Right atrium auricular region (tissue), 2 donors: ENCODE measurements around the gene GRAMD1C. TPM values are rescaled to one million over a fixed set of nuclear protein-coding genes. Genes with fewer than 3 reads are reported as not detected.

ENCODE experiments used
- DNase-seq: peaks from one replicate; pipeline ENCODE4 v3.0.0-alpha.2; 2019; ENCODE audit warnings: low spot score
- H3K27ac ChIP-seq, 2 donors: fragments of 200-600 bp; sonication (generic); 1 replicate in 1 of 2; 2 replicates in 1 of 2; pipeline ENCODE4 v1.5.1; 2016 to 2019
- H3K27me3 ChIP-seq, 2 donors: fragments of 200-600 bp; sonication (generic); one replicate each; pipeline versions ENCODE4 v1.5.1 to v1.6.0; 2017 to 2019
- H3K36me3 ChIP-seq: fragments of 200-600 bp; sonication (generic); one replicate; pipeline ENCODE4 v1.5.1; 2016
- H3K4me1 ChIP-seq, 2 donors: fragments of 200-600 bp; sonication (generic); one replicate each; pipeline versions ENCODE4 v1.5.1 to v1.6.0; 2017 to 2019
- H3K4me3 ChIP-seq, 2 donors: fragments of 200-600 bp; sonication (generic); 1 replicate in 1 of 2; 2 replicates in 1 of 2; pipeline ENCODE4 v1.5.1; 2017 to 2019; ENCODE audit warnings: mild to moderate bottlenecking in 1 of 2, moderate library complexity in 1 of 2
- H3K9me3 ChIP-seq, 2 donors: fragments of 200-600 bp; sonication (generic); one replicate each; pipeline ENCODE4 v1.5.1; 2019
- total RNA-seq, 2 donors: library from RNA; depleted of rRNA; stranded (reverse); fragments of >200 nt; gene quantifications; one replicate each; pipeline ENCODE4 v1.1.0, GENCODE V29; 2016
- TF ChIP-seq, protein P1 (sequence below), 2 donors: fragments of 200-600 bp; sonication (generic); IDR thresholded peaks; one replicate each; pipeline ENCODE4 v1.5.1; 2019; ENCODE audit warnings: antibody characterized with exemption in 2 of 2

The GRAMD1C gene
- total RNA-seq, 2 donors from 2014 or later, result 1.2 to 3.0 TPM

DNA sequence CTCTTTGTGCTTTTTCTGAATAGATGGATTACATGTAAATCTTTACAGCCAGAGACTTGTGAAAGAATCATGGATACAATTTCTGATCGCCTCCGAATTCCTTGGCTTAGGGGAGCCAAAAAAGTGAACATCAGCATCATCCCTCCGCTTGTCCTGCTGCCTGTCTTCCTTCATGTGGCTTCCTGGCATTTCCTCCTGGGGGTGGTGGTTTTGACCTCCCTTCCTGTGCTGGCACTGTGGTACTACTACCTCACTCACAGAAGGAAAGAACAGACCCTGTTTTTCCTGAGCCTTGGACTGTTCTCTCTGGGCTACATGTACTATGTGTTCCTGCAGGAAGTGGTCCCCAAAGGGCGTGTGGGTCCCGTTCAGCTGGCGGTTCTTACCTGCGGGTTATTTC, 115.1 kb downstream of the GRAMD1C start:
- no peak for DNase-seq
- Histone ChIP-seq H3K27me3 (no peaks in the 10 kb centered on the region), H3K9me3 (no peaks in the 10 kb centered on the region), H3K27ac (no peak overlapping the region), H3K36me3 (no peaks in the 10 kb centered on the region), H3K4me1 (peaks cover 0 to 2% of the 10 kb centered on the region in 2 donors), H3K4me3 (no peak overlapping the region)
- TF ChIP-seq, protein P1, sequence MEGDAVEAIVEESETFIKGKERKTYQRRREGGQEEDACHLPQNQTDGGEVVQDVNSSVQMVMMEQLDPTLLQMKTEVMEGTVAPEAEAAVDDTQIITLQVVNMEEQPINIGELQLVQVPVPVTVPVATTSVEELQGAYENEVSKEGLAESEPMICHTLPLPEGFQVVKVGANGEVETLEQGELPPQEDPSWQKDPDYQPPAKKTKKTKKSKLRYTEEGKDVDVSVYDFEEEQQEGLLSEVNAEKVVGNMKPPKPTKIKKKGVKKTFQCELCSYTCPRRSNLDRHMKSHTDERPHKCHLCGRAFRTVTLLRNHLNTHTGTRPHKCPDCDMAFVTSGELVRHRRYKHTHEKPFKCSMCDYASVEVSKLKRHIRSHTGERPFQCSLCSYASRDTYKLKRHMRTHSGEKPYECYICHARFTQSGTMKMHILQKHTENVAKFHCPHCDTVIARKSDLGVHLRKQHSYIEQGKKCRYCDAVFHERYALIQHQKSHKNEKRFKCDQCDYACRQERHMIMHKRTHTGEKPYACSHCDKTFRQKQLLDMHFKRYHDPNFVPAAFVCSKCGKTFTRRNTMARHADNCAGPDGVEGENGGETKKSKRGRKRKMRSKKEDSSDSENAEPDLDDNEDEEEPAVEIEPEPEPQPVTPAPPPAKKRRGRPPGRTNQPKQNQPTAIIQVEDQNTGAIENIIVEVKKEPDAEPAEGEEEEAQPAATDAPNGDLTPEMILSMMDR (IDR thresholded peaks at IDR 0.05), result no peak

DNA sequence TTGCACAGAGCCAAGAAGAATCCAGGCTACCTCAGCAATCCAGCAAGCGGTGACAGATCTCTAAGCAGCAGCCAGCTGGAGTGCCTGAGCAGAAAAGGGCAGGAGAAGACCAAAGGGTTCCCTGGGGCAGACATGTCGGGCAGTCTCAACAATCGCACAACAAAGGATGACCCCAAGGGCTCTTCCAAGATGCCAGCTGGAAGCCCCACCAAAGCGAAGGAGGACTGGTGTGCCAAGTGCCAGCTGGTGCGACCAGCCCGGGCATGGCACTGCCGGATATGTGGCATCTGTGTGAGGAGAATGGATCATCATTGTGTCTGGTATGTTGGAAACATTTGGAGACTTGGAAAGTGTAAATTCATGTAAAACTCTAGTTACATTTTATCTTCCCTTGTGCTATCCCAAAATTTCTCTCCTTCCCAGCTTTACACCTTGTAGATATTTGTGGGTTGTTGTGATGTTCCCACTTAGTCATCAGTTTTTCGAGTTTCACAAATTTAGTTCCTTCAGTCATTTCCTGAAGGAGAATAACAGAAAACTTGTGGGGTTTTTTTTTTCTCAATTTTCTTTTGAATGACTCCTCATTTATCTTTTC, 115.6 kb downstream of the GRAMD1C start:
- Histone ChIP-seq H3K27ac (no peak overlapping the region), H3K4me3 (no peak overlapping the region), H3K9me3 (no peaks in the 10 kb centered on the region), H3K36me3 (no peaks in the 10 kb centered on the region), H3K27me3 (no peaks in the 10 kb centered on the region), H3K4me1 (no peaks in the 10 kb centered on the region)
- no peak for DNase-seq
- TF ChIP-seq, protein P1 (IDR thresholded peaks at IDR 0.05), result no peak

DNA sequence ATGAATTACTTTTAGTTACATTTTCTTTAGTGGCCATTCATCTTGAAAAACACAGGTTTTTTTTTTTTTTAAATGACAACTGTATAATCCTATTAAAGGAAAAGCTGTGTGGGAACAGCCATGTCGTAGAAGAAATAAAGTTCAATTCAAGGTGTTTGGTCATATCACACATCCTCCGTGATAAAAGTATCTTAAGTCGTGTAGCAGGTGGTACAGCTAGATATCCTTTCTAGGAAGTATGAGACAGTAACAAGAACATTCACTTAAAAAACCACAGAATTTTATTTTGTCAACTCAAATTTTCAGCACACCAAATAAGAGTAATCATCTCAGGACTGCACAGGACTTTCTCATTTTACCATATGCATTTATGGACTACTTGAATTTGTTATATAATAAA, 125.3 kb downstream of the GRAMD1C start:
- Histone ChIP-seq H3K27me3 (no peaks in the 10 kb centered on the region), H3K36me3 (no peaks in the 10 kb centered on the region), H3K27ac (no peak overlapping the region), H3K4me3 (no peak overlapping the region), H3K4me1 (no peaks in the 10 kb centered on the region), H3K9me3 (no peaks in the 10 kb centered on the region)
- DNase-seq, result no peak
- TF ChIP-seq, protein P1 (IDR thresholded peaks at IDR 0.05), result no peak

DNA sequence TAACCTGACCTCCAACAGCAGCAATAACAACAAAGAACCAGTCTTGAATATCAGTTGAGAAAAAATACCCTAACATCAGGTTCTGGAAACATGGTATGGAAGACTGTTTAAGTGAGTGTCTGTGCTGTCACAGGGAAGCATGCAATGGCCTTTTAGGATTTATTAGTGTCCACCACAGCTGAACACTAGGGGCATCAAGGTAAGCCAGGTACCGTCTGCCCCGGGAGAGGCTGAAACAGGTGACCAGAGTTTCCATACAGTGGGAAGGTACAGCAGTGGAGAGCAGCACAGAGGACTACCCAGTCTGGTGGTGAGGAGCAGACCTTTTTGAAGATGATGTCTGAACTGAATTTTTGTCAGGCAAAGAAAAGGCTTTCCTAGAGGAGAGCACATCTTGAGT, 127.6 kb downstream of the GRAMD1C start:
- H3K27ac ChIP-seq, result no peak overlapping the region
- no peak for DNase-seq
- no peaks in the 10 kb centered on the region for H3K27me3 ChIP-seq
- H3K9me3 ChIP-seq, result no peaks in the 10 kb centered on the region
- TF ChIP-seq, protein P1 (IDR thresholded peaks at IDR 0.05), result no peak
- H3K4me3 ChIP-seq, result no peak overlapping the region
- H3K4me1 ChIP-seq, result no peaks in the 10 kb centered on the region
- H3K36me3 ChIP-seq, result no peaks in the 10 kb centered on the region

DNA sequence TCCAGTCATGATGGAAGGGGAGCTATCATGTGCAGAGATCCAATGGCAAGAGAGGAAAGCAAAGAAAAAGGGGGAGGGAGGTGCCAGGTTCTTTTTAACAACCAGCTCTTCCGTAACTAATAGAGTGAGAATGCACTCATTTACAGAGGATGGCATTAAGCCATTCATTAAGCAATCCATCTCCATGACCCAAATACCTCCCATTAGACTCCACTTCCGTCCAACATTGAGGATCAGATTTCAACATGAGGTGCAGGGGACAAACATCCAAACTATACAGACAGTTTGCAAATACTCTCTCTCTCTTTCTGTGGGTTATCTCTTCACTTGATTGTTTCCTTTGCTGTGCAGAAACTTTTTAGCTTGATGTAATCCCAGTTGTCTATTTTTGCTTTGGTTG, 130.4 kb downstream of the GRAMD1C start:
- H3K27me3 ChIP-seq, result no peaks in the 10 kb centered on the region
- no peak overlapping the region for H3K4me3 ChIP-seq
- TF ChIP-seq, protein P1 (IDR thresholded peaks at IDR 0.05), result no peak
- no peaks in the 10 kb centered on the region for H3K4me1 ChIP-seq
- H3K36me3 ChIP-seq, result no peaks in the 10 kb centered on the region
- H3K9me3 ChIP-seq, result peaks cover 0 to 15% of the 10 kb centered on the region in 2 donors
- no peak overlapping the region for H3K27ac ChIP-seq
- DNase-seq, result no peak

DNA sequence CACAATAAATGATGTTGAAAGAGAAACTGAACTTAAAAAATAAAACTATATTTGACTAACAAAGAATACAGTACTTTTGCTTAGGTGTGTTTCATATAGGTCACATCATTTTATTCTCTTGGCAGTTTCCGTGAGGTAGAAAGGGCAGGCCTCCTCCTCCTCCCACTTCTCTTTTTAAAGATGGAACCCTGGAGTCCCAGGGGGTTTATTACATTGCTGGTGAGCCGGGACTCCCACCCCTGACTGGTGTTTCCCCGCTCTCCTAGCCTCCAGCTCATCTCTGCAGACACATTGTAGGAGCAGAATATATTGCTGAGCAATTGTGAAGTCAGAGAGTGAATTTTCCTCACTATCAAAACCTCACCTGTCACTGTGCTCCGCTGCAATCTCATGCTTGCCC, 139.2 kb downstream of the GRAMD1C start:
- Histone ChIP-seq H3K4me1 (no peaks in the 10 kb centered on the region), H3K27ac (no peak overlapping the region), H3K9me3 (peaks cover 0 to 17% of the 10 kb centered on the region in 2 donors), H3K4me3 (no peak overlapping the region), H3K27me3 (no peaks in the 10 kb centered on the region), H3K36me3 (peaks cover 4% of the 10 kb centered on the region)
- no peak for DNase-seq
- TF ChIP-seq, protein P1 (IDR thresholded peaks at IDR 0.05), result no peak
